AG09319 (cell line): ENCODE data around the gene FASTK.

Source experiments
- DNase-seq: peaks from one replicate; pipeline ENCODE4 v3.0.0-alpha.2; 2010; ENCODE audit warnings: low read depth; ENCODE audit errors: extremely low read depth
- CTCF ChIP-seq: IDR thresholded peaks from 2 replicates; pipeline ENCODE4 v1.5.1; 2011; ENCODE audit warnings: low read depth, mild to moderate bottlenecking, inconsistent platforms, low read length, moderate library complexity

Gene FASTK

GRCh38 chr7:151038951-151039849 lies 41.4 kb downstream of the FASTK start:
- DNase-seq: no peak
- no peak for TF ChIP-seq CTCF

GRCh38 chr7:151035902-151036301 lies 44.7 kb downstream of the FASTK start:
- no peak for TF ChIP-seq CTCF
- no peak for DNase-seq

GRCh38 chr7:151035026-151035717 lies 45.4 kb downstream of the FASTK start:
- DNase-seq: no peak
- TF ChIP-seq CTCF: no peak

GRCh38 chr7:151034312-151035025 lies 46.1 kb downstream of the FASTK start:
- DNase-seq: no peak

GRCh38 chr7:151033864-151034249 lies 46.8 kb downstream of the FASTK start:
- DNase-seq: no peak
- no peak for TF ChIP-seq CTCF

More at GRCh38 chr7:151034312-151035025, 46.1 kb downstream of the FASTK start:
- no peak for TF ChIP-seq CTCF

- TF ChIP-seq CTCF: no peak
- no peak for DNase-seq
Measured at GRCh38 chr7:151032936-151033863, 47.4 kb downstream of the FASTK start.
